Stimulated activated CD4-positive, alpha-beta T cell treated with anti-CD3 and anti-CD28 coated beads, Interleukin-4, amount 100 ng/mL, for 48 hours (primary cell): Measurements from ENCODE around the gene UPF3B.
"Not testable (repeated sequence)": the region's sequence is repeated elsewhere in the genome, so short reads cannot be mapped to it uniquely, and the experiment has no call there.

Experiments
- DNase-seq, 2 donors: peaks; one replicate each; pipeline ENCODE4 v3.0.0-alpha.2; 2020; ENCODE audit warnings: low read depth in 2 of 2

UPF3B gene

GRCh38 chrX:119852382-119853353, at the start of gene UPF3B:
TSS of gene UPF3B (minus strand) at chrX:119852963. CDS start at chrX:119852928, 35 bp downstream.
- peak; percentile 80 to 92 for DNase-seq

GRCh38 chrX:119900976-119901375, 48.2 kb upstream of the UPF3B start:
- DNase-seq, result no peak

GRCh38 chrX:119899125-119899524, 46.4 kb upstream of the UPF3B start:
- DNase-seq, result no peak

- DNase-seq, result no peak
These were observed 43.1 kb upstream of the UPF3B start, which contains the start of gene AKAP14 for GRCh38 chrX:119895843-119896326. TSS of gene AKAP14 (plus strand) at chrX:119895893. CDS start at chrX:119903224, 7,331 bp downstream.

- DNase-seq, result not testable (repeated sequence)
These were observed 39.4 kb upstream of the UPF3B start for GRCh38 chrX:119891961-119892692.

- DNase-seq, result not testable (repeated sequence)
These were observed 37.9 kb upstream of the UPF3B start for GRCh38 chrX:119890626-119891025.

- peak; percentile 52 to 57 for DNase-seq
These were observed 35.1 kb upstream of the UPF3B start for GRCh38 chrX:119887721-119888425.

- DNase-seq, result no peak
These were observed 33.0 kb upstream of the UPF3B start for GRCh38 chrX:119885554-119886428.

GRCh38 chrX:119880552-119881437, 28.0 kb upstream of the UPF3B start:
- DNase-seq, result no peak

GRCh38 chrX:119880076-119880475, 27.3 kb upstream of the UPF3B start:
- no peak for DNase-seq

- DNase-seq, result no peak
These were observed 26.0 kb upstream of the UPF3B start for GRCh38 chrX:119878740-119879139.

- peak; percentile 68 to 78 for DNase-seq
These were observed 19.0 kb upstream of the UPF3B start, which contains the start of the genes NDUFA1 and RNF113A for GRCh38 chrX:119871599-119872395. TSS of gene NDUFA1 (plus strand) at chrX:119871832. CDS start at chrX:119871912, 80 bp downstream. TSS of gene RNF113A (minus strand) at chrX:119871733. CDS start at chrX:119871613, 120 bp downstream.

GRCh38 chrX:119871245-119871598, 18.5 kb upstream of the UPF3B start:
- DNase-seq, result no peak

GRCh38 chrX:119870626-119871131, 17.9 kb upstream of the UPF3B start:
- DNase-seq, result no peak

GRCh38 chrX:119853444-119853843, 681 bp upstream of the UPF3B start:
- DNase-seq, result no peak

GRCh38 chrX:119833905-119834304, 18.9 kb downstream of the UPF3B start:
- no peak for DNase-seq

- DNase-seq, result no peak
These were observed 24.3 kb downstream of the UPF3B start for GRCh38 chrX:119828446-119828845.

- no peak for DNase-seq
These were observed 26.3 kb downstream of the UPF3B start for GRCh38 chrX:119826399-119826959.
